Prostate gland (tissue), 2 donors: ENCODE data around the gene PARP9. TPM values are rescaled to one million over a fixed set of nuclear protein-coding genes. Genes with fewer than 3 reads are reported as not detected.

ENCODE experiments used
- DNase-seq: peaks from one replicate; pipeline ENCODE4 v3.0.0-alpha.2; 2019; ENCODE audit warnings: low spot score
- H3K27ac ChIP-seq, 2 donors: fragments of 200-600 bp; sonication (generic); 2 replicates each; pipeline ENCODE4 v1.5.1; 2017 to 2019
- H3K27me3 ChIP-seq: fragments of 200-600 bp; sonication (generic); replicated peaks from 2 replicates; pipeline ENCODE4 v1.5.1; 2019; ENCODE audit not compliant: insufficient read depth
- H3K36me3 ChIP-seq, 2 donors: fragments of 200-600 bp; sonication (generic); 1 replicate in 1 of 2; 2 replicates in 1 of 2; pipeline versions ENCODE4 v1.5.1 to v1.8.1; 2017 to 2019
- H3K4me1 ChIP-seq: fragments of 200-600 bp; sonication (generic); replicated peaks from 2 replicates; pipeline ENCODE4 v1.5.1; 2019
- H3K4me3 ChIP-seq, 2 donors: fragments of 200-600 bp; sonication (generic); 2 replicates each; pipeline ENCODE4 v1.5.1; 2017 to 2019
- H3K9me3 ChIP-seq: fragments of 200-600 bp; sonication (generic); 2 replicates; pipeline ENCODE4 v1.5.1; 2017
- CTCF ChIP-seq, 4 experiments: fragments of 200-600 bp in 2 of 4; fragments of 450-650 bp in 2 of 4; sonication (generic) in 2 of 4; IDR thresholded peaks; 1 replicate in 3 of 4; 2 replicates in 1 of 4; pipeline ENCODE4 v1.5.1; 2016 to 2019; ENCODE audit warnings: antibody characterized with exemption in 4 of 4, mild to moderate bottlenecking in 2 of 4, moderate library complexity in 2 of 4
- POLR2A ChIP-seq: fragments of 450-650 bp; IDR thresholded peaks from one replicate; pipeline ENCODE4 v1.6.1; 2016; ENCODE audit warnings: antibody characterized with exemption, mild to moderate bottlenecking
- POLR2AphosphoS5 ChIP-seq: sonication (generic); formaldehyde crosslinking; IDR thresholded peaks from one replicate; pipeline ENCODE4 v1.6.1; 2017; ENCODE audit warnings: antibody characterized with exemption
- WGBS: methylation state at CpG from one replicate; pipeline ENCODE4 v1.1.5; 2018; 5-methylcytosine and 5-hydroxymethylcytosine counted together
- intact Hi-C: fragments of 100-400 bp; cut with DNase I; formaldehyde crosslinking; loops from one replicate; pipeline ENCODE4 v1.14.2; 2022
- total RNA-seq, 2 donors: library from RNA; depleted of rRNA; stranded (reverse); fragments of >200 nt; gene quantifications; one replicate each; pipeline ENCODE4 v1.1.0, GENCODE V29; 2016

PARP9 gene
- total RNA-seq, 2 donors from 2014 or later, result 30.4 to 41.7 TPM

GRCh38 chr3:122590610-122591009, 26.5 kb upstream of the PARP9 start:
- Histone ChIP-seq H3K36me3 (no peaks in the 10 kb centered on the region), H3K27me3 (no peaks in the 10 kb centered on the region), H3K27ac (no peak overlapping the region), H3K4me3 (no peak overlapping the region), H3K9me3 (no peaks in the 10 kb centered on the region), H3K4me1 (no peaks in the 10 kb centered on the region)
- intact Hi-C loops, result no loop called here
- TF ChIP-seq POLR2A, result no peak
- TF ChIP-seq POLR2AphosphoS5, result no peak
- TF ChIP-seq CTCF (IDR thresholded peaks at IDR 0.05), result no peak
- DNase-seq, result no peak
- 97% methylated on average over 2 of the region's 2 CpGs for WGBS

DNA sequence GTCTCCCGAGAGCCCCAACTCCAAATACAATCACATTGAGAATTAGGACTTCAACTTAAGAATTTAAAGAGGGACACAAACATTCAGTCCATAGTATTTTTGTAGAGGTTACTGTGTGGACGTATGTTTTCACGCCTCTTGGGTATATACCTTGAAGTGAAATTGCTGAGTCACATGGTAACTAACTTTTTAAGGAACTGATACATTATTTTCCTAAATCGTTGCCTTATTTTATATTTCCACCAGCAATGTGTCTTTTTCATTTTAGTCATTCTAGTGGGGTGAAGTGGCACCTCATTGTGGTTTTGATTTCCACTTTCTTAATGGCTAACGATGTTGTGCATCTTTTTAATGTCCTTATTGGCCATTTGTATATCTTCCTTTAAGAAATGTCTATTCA, 25.2 kb upstream of the PARP9 start:
- Histone ChIP-seq H3K27me3 (no peaks in the 10 kb centered on the region), H3K36me3 (no peaks in the 10 kb centered on the region), H3K4me3 (no peak overlapping the region), H3K27ac (no peak overlapping the region), H3K4me1 (no peaks in the 10 kb centered on the region), H3K9me3 (no peaks in the 10 kb centered on the region)
- TF ChIP-seq POLR2AphosphoS5, result no peak
- no peak for TF ChIP-seq POLR2A
- no peak for TF ChIP-seq CTCF (IDR thresholded peaks at IDR 0.05)
- 71% methylated on average over 5 of the region's 5 CpGs for WGBS
- intact Hi-C loops, result no loop called here
- DNase-seq, result no peak

GRCh38 chr3:122587572-122587971, 23.5 kb upstream of the PARP9 start:
- H3K4me1 ChIP-seq, result no peaks in the 10 kb centered on the region
- H3K36me3 ChIP-seq, result no peaks in the 10 kb centered on the region
- intact Hi-C loops, result no loop called here
- no peaks in the 10 kb centered on the region for H3K9me3 ChIP-seq
- DNase-seq, result no peak
- no peaks in the 10 kb centered on the region for H3K27me3 ChIP-seq
- no peak overlapping the region for H3K27ac ChIP-seq
- no peak for TF ChIP-seq POLR2AphosphoS5
- TF ChIP-seq POLR2A, result no peak
- TF ChIP-seq CTCF (IDR thresholded peaks at IDR 0.05), result no peak
- H3K4me3 ChIP-seq, result no peak overlapping the region
- 48% methylated on average over 1 of the region's 2 CpGs for WGBS

DNA sequence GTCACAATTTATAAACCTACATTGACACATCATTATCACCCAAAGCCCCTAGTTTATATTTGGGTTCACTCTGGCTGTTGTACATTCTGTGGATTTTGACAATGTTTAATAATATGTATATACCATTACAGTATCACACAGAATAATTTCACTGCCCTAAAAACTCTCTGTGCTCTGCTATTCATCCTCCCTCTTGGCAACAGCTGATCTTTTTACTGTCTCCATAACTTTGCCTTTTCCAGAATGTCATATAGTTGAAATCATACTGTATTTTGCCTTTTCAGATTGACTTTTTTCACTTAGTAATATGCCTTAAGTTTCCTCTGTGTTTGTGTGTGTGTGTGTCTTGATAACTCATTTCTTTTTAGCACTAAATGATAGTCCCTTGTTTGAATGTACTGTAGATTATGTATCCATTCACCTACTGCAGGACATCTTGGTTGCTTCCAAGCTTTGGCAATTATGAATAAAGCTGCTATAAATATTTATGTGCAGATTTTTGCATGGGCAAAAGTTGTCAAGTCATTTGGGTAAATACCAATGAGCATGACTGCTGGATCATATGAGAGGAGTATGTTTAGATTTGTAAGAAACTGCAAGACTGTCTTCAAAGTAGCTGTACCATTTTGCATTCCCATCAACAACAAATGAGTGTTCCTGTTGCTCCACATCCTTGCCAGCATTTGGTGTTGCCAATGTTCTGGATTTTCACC, 22.8 kb upstream of the PARP9 start:
- intact Hi-C loops, result no loop called here
- no peaks in the 10 kb centered on the region for H3K4me1 ChIP-seq
- no peaks in the 10 kb centered on the region for H3K27me3 ChIP-seq
- no peaks in the 10 kb centered on the region for H3K9me3 ChIP-seq
- no peak for DNase-seq
- no peak for TF ChIP-seq POLR2AphosphoS5
- TF ChIP-seq POLR2A, result no peak
- no peak for TF ChIP-seq CTCF (IDR thresholded peaks at IDR 0.05)
- H3K4me3 ChIP-seq, result no peak overlapping the region
- H3K36me3 ChIP-seq, result no peaks in the 10 kb centered on the region
- no peak overlapping the region for H3K27ac ChIP-seq

- Histone ChIP-seq H3K9me3 (no peaks in the 10 kb centered on the region), H3K27me3 (no peaks in the 10 kb centered on the region), H3K4me3 (no peak overlapping the region), H3K27ac (no peak overlapping the region), H3K36me3 (no peaks in the 10 kb centered on the region), H3K4me1 (no peaks in the 10 kb centered on the region)
- intact Hi-C loops, result no loop called here
- 71% methylated on average over 1 of the region's 1 CpG for WGBS
- no peak for DNase-seq
- TF ChIP-seq POLR2AphosphoS5 (no peak), POLR2A (no peak), CTCF (IDR thresholded peaks at IDR 0.05) (no peak)
Measured at GRCh38 chr3:122586098-122586497, 22.0 kb upstream of the PARP9 start.
